DMS153 treated with DMSO at 0.1 percent for 48 hours (cell line): ENCODE measurements around the gene GPR158.

Source experiments
- DNase-seq: peaks from one replicate; lab custom pipeline; 2025; ENCODE audit not compliant: unreplicated experiment; lab: John Stamatoyannopoulos, UW

The GPR158 gene

GRCh38 chr10:25191162-25191895 lies 16.5 kb downstream of the GPR158 start:
- DNase-seq = no peak

GRCh38 chr10:25198151-25198550 lies 23.4 kb downstream of the GPR158 start:
- DNase-seq = no peak

GRCh38 chr10:25206693-25207414 lies 32.1 kb downstream of the GPR158 start:
- DNase-seq = no peak

GRCh38 chr10:25209618-25210017 lies 34.8 kb downstream of the GPR158 start:
- no peak for DNase-seq

- DNase-seq = no peak
Measured at GRCh38 chr10:25210265-25210664, 35.5 kb downstream of the GPR158 start.

GRCh38 chr10:25220156-25220555 lies 45.4 kb downstream of the GPR158 start:
- no peak for DNase-seq

GRCh38 chr10:25222085-25222660 lies 47.4 kb downstream of the GPR158 start:
- DNase-seq = no peak

GRCh38 chr10:25226775-25227682 lies 52.2 kb downstream of the GPR158 start:
- DNase-seq = no peak

- DNase-seq = no peak
Measured at GRCh38 chr10:25231751-25232150, 57.0 kb downstream of the GPR158 start.

- no peak for DNase-seq
Measured at GRCh38 chr10:25232204-25232603, 57.4 kb downstream of the GPR158 start.

- no peak for DNase-seq
Measured at GRCh38 chr10:25245165-25245564, 70.4 kb downstream of the GPR158 start.

GRCh38 chr10:25257646-25258045 lies 82.8 kb downstream of the GPR158 start:
- no peak for DNase-seq

GRCh38 chr10:25261110-25261509 lies 86.3 kb downstream of the GPR158 start:
- no peak for DNase-seq

GRCh38 chr10:25261558-25261957 lies 86.8 kb downstream of the GPR158 start:
- peak; percentile 44 for DNase-seq

GRCh38 chr10:25263931-25264330 lies 89.1 kb downstream of the GPR158 start:
- DNase-seq = no peak

GRCh38 chr10:25278180-25278579 lies 103.4 kb downstream of the GPR158 start:
- DNase-seq = no peak

- no peak for DNase-seq
Measured at GRCh38 chr10:25280076-25280475, 105.3 kb downstream of the GPR158 start.

- no peak for DNase-seq
Measured at GRCh38 chr10:25280573-25280972, 105.8 kb downstream of the GPR158 start.

- DNase-seq = no peak
Measured at GRCh38 chr10:25285809-25286208, 111.0 kb downstream of the GPR158 start.

GRCh38 chr10:25288181-25288580 lies 113.4 kb downstream of the GPR158 start:
- DNase-seq = no peak
